Neural crest cell (in vitro differentiated cells): ENCODE data around the gene SIX2. TPM values are rescaled to one million over a fixed set of nuclear protein-coding genes. Genes with fewer than 3 reads are reported as not detected.
A peak's percentile ranks its signal among the peaks of the same experiment; 100 is the strongest.

Experiments
- DNase-seq: peaks from one replicate; pipeline ENCODE4 v3.0.0; 2021; ENCODE audit warnings: low read depth, mixed read lengths, low spot score
- H3K27ac Mint-ChIP-seq: one replicate; pipeline ENCODE4 v1.8.0; 2021; ENCODE audit warnings: mild to moderate bottlenecking, mixed read lengths; ENCODE audit not compliant: unreplicated experiment
- H3K27me3 Mint-ChIP-seq: 2 replicates; pipeline ENCODE4 v1.8.0; 2021; ENCODE audit warnings: low read depth, mild to moderate bottlenecking, mixed read lengths
- H3K36me3 Mint-ChIP-seq: 2 replicates; pipeline ENCODE4 v1.8.0; 2021; ENCODE audit warnings: low read depth, mild to moderate bottlenecking, mixed read lengths
- H3K4me1 Mint-ChIP-seq: 2 replicates; pipeline ENCODE4 v1.8.0; 2021; ENCODE audit warnings: mixed read lengths
- H3K4me3 Mint-ChIP-seq: one replicate; pipeline ENCODE4 v1.8.0; 2021; ENCODE audit warnings: mild to moderate bottlenecking, mixed read lengths
- H3K9me3 Mint-ChIP-seq: 2 replicates; pipeline ENCODE4 v1.8.0; 2021; ENCODE audit warnings: mixed read lengths
- total RNA-seq: library from RNA; stranded (reverse); gene quantifications from 2 replicates; pipeline ENCODE4 v1.2.1, GENCODE V29; 2021
- TF ChIP-seq, protein P1 (sequence below): fragments of 200-600 bp; sonication (generic); conservative IDR thresholded peaks from 2 replicates; pipeline ENCODE4 v1.5.0; 2021; ENCODE audit warnings: antibody characterized with exemption, mild to moderate bottlenecking

The SIX2 gene
- total RNA-seq, 1 donor from 2014 or later = 0.14 TPM

GRCh38 chr2:44975571-44976450 is 33.4 kb downstream of the SIX2 start:
- TF ChIP-seq, protein P1, sequence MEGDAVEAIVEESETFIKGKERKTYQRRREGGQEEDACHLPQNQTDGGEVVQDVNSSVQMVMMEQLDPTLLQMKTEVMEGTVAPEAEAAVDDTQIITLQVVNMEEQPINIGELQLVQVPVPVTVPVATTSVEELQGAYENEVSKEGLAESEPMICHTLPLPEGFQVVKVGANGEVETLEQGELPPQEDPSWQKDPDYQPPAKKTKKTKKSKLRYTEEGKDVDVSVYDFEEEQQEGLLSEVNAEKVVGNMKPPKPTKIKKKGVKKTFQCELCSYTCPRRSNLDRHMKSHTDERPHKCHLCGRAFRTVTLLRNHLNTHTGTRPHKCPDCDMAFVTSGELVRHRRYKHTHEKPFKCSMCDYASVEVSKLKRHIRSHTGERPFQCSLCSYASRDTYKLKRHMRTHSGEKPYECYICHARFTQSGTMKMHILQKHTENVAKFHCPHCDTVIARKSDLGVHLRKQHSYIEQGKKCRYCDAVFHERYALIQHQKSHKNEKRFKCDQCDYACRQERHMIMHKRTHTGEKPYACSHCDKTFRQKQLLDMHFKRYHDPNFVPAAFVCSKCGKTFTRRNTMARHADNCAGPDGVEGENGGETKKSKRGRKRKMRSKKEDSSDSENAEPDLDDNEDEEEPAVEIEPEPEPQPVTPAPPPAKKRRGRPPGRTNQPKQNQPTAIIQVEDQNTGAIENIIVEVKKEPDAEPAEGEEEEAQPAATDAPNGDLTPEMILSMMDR = no peak
- Mint-ChIP-seq H3K27me3 (peaks cover 38% of the 10 kb centered on the region), H3K4me1 (peaks cover 10% of the 10 kb centered on the region), H3K9me3 (no peaks in the 10 kb centered on the region), H3K27ac (no peak overlapping the region), H3K36me3 (no peaks in the 10 kb centered on the region), H3K4me3 (no peak overlapping the region)
- no peak for DNase-seq

DNA sequence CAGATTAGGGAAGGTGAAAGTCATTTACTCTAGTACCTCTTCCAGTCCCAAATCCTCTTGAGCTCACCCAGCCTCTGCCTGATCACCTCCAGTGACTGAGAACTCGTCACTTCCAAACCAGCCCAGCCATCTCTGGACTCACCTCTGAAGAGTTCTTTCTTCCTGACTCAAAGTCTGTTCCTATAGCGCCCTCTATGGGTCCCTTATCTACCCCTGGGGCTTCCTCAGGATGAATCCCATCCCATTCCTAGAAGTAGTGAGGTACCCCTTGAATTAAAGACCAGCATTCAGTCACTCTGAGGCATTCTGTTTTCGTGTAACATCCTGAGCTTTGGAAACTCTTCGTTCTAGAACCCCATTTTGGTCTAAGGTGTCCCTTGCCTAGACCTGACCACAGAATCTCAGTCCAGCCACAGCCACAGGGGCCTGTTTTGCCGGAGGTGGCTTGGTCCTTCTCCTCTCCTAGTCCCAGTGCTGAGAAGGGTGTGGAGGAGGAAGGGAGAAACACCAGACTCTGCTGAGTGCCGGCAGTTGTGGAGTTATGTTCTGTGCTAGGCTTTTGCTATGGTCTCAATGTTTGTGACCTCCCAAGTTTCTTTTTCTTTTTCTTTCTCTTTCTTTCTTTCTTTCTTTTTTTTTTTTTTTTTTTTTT is 35.1 kb downstream of the SIX2 start:
- no peak overlapping the region for H3K27ac Mint-ChIP-seq
- no peak for DNase-seq
- H3K4me1 Mint-ChIP-seq = peaks cover 10% of the 10 kb centered on the region
- TF ChIP-seq, protein P1 = peak; percentile 51
- no peaks in the 10 kb centered on the region for H3K9me3 Mint-ChIP-seq
- no peak overlapping the region for H3K4me3 Mint-ChIP-seq
- H3K27me3 Mint-ChIP-seq = peaks cover 32% of the 10 kb centered on the region
- no peaks in the 10 kb centered on the region for H3K36me3 Mint-ChIP-seq

DNA sequence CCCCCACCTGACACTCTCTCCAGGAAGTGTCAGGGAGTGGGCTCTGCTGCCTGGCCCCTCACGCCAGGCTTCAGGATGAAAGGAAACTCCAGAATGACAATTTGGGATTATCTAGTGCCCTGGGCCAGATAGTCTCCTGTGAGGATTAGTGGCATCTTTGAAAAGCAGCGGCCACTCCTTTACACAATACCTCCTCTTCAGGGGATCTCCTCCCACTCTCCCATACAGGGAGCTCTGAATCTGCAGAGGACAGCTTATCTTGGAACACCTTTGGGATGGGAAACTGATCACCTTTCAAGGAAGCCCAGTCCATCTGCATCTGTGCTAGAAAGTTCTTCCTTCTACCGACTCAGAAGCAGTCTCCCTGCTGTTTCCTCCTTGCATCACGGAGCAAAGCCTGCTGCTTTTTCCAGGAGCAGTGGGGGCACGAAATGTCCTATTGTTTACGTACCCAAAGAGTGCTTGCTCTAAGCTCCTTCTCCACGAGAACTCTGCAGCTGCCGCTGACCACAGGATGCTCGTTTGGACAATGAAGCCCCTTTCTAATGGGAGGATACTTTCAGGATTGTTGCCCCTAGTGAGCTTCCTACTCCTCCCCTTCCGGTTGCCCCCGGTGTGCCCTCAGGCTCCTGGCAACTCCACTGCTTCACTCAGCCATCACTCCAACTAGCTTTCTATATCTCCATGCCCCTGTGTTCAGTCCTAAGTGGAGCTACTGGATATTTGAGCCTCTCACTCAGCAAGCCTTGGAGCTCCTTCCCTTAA is 36.3 kb downstream of the SIX2 start:
- H3K4me3 Mint-ChIP-seq = peak overlapping the region; percentile 34
- peak overlapping the region; percentile 95 for H3K27ac Mint-ChIP-seq
- TF ChIP-seq, protein P1 = no peak
- H3K9me3 Mint-ChIP-seq = no peaks in the 10 kb centered on the region
- peaks cover 26% of the 10 kb centered on the region for H3K27me3 Mint-ChIP-seq
- DNase-seq = no peak
- H3K4me1 Mint-ChIP-seq = peaks cover 10% of the 10 kb centered on the region
- no peaks in the 10 kb centered on the region for H3K36me3 Mint-ChIP-seq

DNA sequence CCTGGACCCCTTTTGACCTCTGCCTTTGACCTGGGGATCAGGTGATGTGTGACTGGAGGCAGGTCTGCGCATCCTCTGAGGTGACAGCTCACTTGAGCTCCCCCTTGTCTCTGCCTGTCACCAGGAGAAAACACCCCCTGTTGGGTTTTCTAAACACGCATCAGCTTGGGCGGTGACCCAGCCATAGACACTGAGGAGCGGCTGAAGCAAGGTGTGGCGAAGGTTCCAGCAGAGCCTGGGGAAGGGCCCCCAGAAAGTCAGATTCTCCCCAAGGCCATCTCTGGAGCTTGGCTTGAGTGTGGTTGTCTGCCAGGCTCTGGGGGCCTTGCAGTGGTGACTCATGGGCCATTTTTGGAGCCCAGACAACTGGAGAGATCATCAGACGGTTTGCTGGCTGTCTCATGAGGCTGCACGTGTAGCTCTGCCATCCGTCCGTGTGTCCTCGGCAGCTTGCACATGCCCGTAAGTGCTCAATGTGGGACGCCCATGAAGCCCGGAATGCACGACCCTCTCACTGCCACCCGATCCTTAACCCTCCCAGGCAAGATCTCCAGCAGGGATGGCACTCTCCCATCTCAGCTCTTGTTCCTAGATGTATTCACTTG is 38.3 kb downstream of the SIX2 start:
- Mint-ChIP-seq H3K27ac (no peak overlapping the region), H3K36me3 (no peaks in the 10 kb centered on the region), H3K4me3 (no peak overlapping the region), H3K27me3 (peaks cover 24% of the 10 kb centered on the region), H3K4me1 (peaks cover 10% of the 10 kb centered on the region), H3K9me3 (no peaks in the 10 kb centered on the region)
- DNase-seq = no peak
- TF ChIP-seq, protein P1 = no peak

- H3K27me3 Mint-ChIP-seq = peaks cover 25% of the 10 kb centered on the region
- no peak for DNase-seq
- no peak overlapping the region for H3K4me3 Mint-ChIP-seq
- H3K27ac Mint-ChIP-seq = no peak overlapping the region
- no peaks in the 10 kb centered on the region for H3K36me3 Mint-ChIP-seq
- H3K9me3 Mint-ChIP-seq = no peaks in the 10 kb centered on the region
- TF ChIP-seq, protein P1 = no peak
- peaks cover 10% of the 10 kb centered on the region for H3K4me1 Mint-ChIP-seq
Observed at GRCh38 chr2:44969936-44970335, 39.3 kb downstream of the SIX2 start.
